ENCODE results near the gene SLC22A4.

SLC22A4 gene

DNA sequence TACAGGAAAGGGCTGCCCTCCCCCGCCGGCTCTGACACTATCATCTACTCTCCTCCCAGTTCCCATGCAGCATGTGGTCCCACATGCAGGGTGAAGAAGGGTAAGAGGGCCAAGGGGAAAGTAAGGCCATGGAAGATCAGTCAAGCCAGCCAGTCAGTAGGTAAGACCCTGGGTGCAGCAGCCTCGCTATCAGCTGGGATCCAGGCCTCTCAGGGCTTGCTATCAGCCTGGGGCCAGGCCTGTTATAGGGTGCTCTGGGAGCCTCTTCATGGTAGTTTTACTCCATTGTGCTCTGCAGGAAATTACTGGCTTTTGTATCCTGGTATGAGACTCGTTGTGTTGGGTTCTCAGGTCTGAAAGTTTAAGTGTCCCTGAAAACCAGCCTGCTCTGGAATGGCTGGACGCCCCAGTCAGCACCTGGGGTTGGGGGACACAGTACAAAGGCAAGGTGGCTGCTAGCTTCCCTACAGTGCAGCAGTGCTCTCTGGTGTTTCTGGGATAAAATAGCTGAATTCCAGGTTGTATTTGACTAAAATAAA lies 21.4 kb downstream of the SLC22A4 start:
- TF ChIP-seq SIN3A (IDR thresholded peaks at IDR 0.05; ENCODE audit: borderline replicate concordance, insufficient read depth, low read length) (no peak), REST (IDR thresholded peaks at IDR 0.05; ENCODE audit: insufficient read depth in 1 of 2, low read depth in 2 of 2, low read length in 2 of 2) (no peak), POLR2AphosphoS5 (IDR thresholded peaks at IDR 0.05; ENCODE audit: low read depth, low read length) (no peak)

- no peak for TF ChIP-seq POLR2AphosphoS5 (IDR thresholded peaks at IDR 0.05; ENCODE audit: low read depth, low read length)
These were observed 25.8 kb downstream of the SLC22A4 start for GRCh38 chr5:132319975-132320374.

- no peak for TF ChIP-seq REST (IDR thresholded peaks at IDR 0.05; ENCODE audit: insufficient read depth in 1 of 2, low read depth in 2 of 2, low read length in 2 of 2)
- TF ChIP-seq FOXP2 (optimal IDR thresholded peaks at IDR 0.05; ENCODE audit: borderline replicate concordance, extremely low read depth, extremely low read length, insufficient read depth) = no peak
- no peak for TF ChIP-seq SIN3A (IDR thresholded peaks at IDR 0.05; ENCODE audit: borderline replicate concordance, insufficient read depth, low read length)
- no peak for TF ChIP-seq POLR2AphosphoS5 (IDR thresholded peaks at IDR 0.05; ENCODE audit: low read depth, low read length)
- TF ChIP-seq TAF1 (IDR thresholded peaks at IDR 0.05; ENCODE audit: borderline replicate concordance, insufficient read depth, low read length) = no peak
These were observed 27.0 kb downstream of the SLC22A4 start for GRCh38 chr5:132321109-132321721.

DNA sequence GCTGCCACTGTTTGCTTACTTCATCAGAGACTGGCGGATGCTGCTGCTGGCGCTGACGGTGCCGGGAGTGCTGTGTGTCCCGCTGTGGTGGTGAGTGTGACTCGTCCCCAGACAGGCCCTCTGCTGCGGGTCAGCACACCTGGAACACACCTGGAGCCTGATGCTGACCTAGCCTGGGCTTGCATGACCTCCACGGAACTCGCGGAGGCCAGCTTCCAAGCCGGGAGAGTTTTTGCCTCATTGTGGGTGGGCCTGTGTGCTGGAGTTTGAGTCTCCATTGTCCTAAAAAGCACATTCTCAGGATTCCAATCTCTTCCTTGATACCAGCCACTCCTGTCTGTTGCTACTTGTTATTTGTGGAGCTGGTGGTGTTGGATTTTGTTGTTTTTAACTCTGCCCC lies 28.1 kb downstream of the SLC22A4 start:
- TF ChIP-seq REST (IDR thresholded peaks at IDR 0.05; ENCODE audit: insufficient read depth in 1 of 2, low read depth in 2 of 2, low read length in 2 of 2) (no peak), FOXP2 (optimal IDR thresholded peaks at IDR 0.05; ENCODE audit: borderline replicate concordance, extremely low read depth, extremely low read length, insufficient read depth) (no peak), SIN3A (IDR thresholded peaks at IDR 0.05; ENCODE audit: borderline replicate concordance, insufficient read depth, low read length) (no peak), TAF1 (IDR thresholded peaks at IDR 0.05; ENCODE audit: borderline replicate concordance, insufficient read depth, low read length) (no peak), POLR2AphosphoS5 (IDR thresholded peaks at IDR 0.05; ENCODE audit: low read depth, low read length) (no peak)

- TF ChIP-seq FOXP2 (optimal IDR thresholded peaks at IDR 0.05; ENCODE audit: borderline replicate concordance, extremely low read depth, extremely low read length, insufficient read depth) = no peak
- TF ChIP-seq POLR2AphosphoS5 (IDR thresholded peaks at IDR 0.05; ENCODE audit: low read depth, low read length) = no peak
- TF ChIP-seq TAF1 (IDR thresholded peaks at IDR 0.05; ENCODE audit: borderline replicate concordance, insufficient read depth, low read length) = no peak
- no peak for TF ChIP-seq SIN3A (IDR thresholded peaks at IDR 0.05; ENCODE audit: borderline replicate concordance, insufficient read depth, low read length)
- TF ChIP-seq REST (IDR thresholded peaks at IDR 0.05; ENCODE audit: insufficient read depth in 1 of 2, low read depth in 2 of 2, low read length in 2 of 2) = no peak
These were observed 29.0 kb downstream of the SLC22A4 start for GRCh38 chr5:132323202-132323601.

Data from PFSK-1 (cell line).